ENCODE measurements around the gene SRRM3.

SRRM3 gene

GRCh38 chr7:76332078-76332477 lies 130.4 kb downstream of the SRRM3 start:
- Histone ChIP-seq H3K27ac (ENCODE audit: extremely low read depth, low read depth, low read length) (no peak overlapping the region), H3K4me3 (ENCODE audit: low read depth, low read length) (no peak overlapping the region), H3K36me3 (ENCODE audit: control insufficient read depth in 2 of 2, insufficient read depth in 1 of 2, low read length in 2 of 2) (peaks cover 3 to 39% of the 10 kb centered on the region in 2 experiments), H3K9me3 (ENCODE audit: control insufficient read depth, insufficient read depth, low read depth, low read length) (no peaks in the 10 kb centered on the region), H3K4me1 (ENCODE audit: control insufficient read depth, insufficient read depth, low read length) (0 out of 2 replicates have a peak, but pooled peaks cover 8% of the 10 kb centered on the region)
- no peak for TF ChIP-seq ZBTB7A (tag by site-specific recombination; IDR thresholded peaks at IDR 0.05; ENCODE audit: low read depth)
- TF ChIP-seq ZNF292 (tag by site-specific recombination; IDR thresholded peaks at IDR 0.05; ENCODE audit: borderline replicate concordance, low read depth) = no peak
- no peak for TF ChIP-seq BCL11A (tag by site-specific recombination; IDR thresholded peaks at IDR 0.05; ENCODE audit: low read depth)
- TF ChIP-seq ZNF510 (tag by site-specific recombination; IDR thresholded peaks at IDR 0.05; ENCODE audit: insufficient replicate concordance) = no peak
- TF ChIP-seq ZNF830 (tag by site-specific recombination; IDR thresholded peaks at IDR 0.05; ENCODE audit: low read depth) = no peak
- no peak for TF ChIP-seq GLI2 (tag by site-specific recombination; IDR thresholded peaks at IDR 0.05; ENCODE audit: borderline replicate concordance, low read depth)
- TF ChIP-seq ZNF48 (tag by site-specific recombination; IDR thresholded peaks at IDR 0.05) = no peak
- no peak for TF ChIP-seq ZNF266 (tag by site-specific recombination; IDR thresholded peaks at IDR 0.05; ENCODE audit: low read depth)
- no peak for TF ChIP-seq ZNF274 (IDR thresholded peaks at IDR 0.05; ENCODE audit: low read length)
- no peak for TF ChIP-seq ZNF274 (tag by site-specific recombination; IDR thresholded peaks at IDR 0.05; ENCODE audit: borderline replicate concordance)
- TF ChIP-seq ZNF624 (tag by site-specific recombination; IDR thresholded peaks at IDR 0.05) = no peak
- no peak for TF ChIP-seq FEZF1 (tag by site-specific recombination; IDR thresholded peaks at IDR 0.05)
- TF ChIP-seq ZNF645 (tag by site-specific recombination; IDR thresholded peaks at IDR 0.05) = no peak
- TF ChIP-seq ZBTB26 (tag by site-specific recombination; optimal IDR thresholded peaks at IDR 0.05) = no peak
- TF ChIP-seq ZNF302 (tag by site-specific recombination; IDR thresholded peaks at IDR 0.05; ENCODE audit: low read depth) = no peak
- no peak for TF ChIP-seq ZNF404 (tag by site-specific recombination; IDR thresholded peaks at IDR 0.05)
- no peak for TF ChIP-seq ZNF548 (tag by site-specific recombination; IDR thresholded peaks at IDR 0.05)
- POLR2A ChIA-PET = interaction anchor here (0.6 kb wide), 1 partner anchor 70 kb away, joined by 6 read pairs; no protein-coding TSS in a partner anchor
- CTCF ChIA-PET = no interaction called here

GRCh38 chr7:76333511-76334101 lies 131.9 kb downstream of the SRRM3 start:
- Histone ChIP-seq H3K4me3 (ENCODE audit: low read depth, low read length) (no peak overlapping the region), H3K27ac (ENCODE audit: extremely low read depth, low read depth, low read length) (no peak overlapping the region), H3K36me3 (ENCODE audit: control insufficient read depth in 2 of 2, insufficient read depth in 1 of 2, low read length in 2 of 2) (peaks cover 0 to 31% of the 10 kb centered on the region in 2 experiments; a peak in 2 of 3 replicates), H3K9me3 (ENCODE audit: control insufficient read depth, insufficient read depth, low read depth, low read length) (no peaks in the 10 kb centered on the region), H3K4me1 (ENCODE audit: control insufficient read depth, insufficient read depth, low read length) (0 out of 2 replicates have a peak, but pooled peaks cover 3% of the 10 kb centered on the region)
- POLR2A ChIA-PET = interaction anchor here (0.9 to 1.2 kb wide), 2 partner anchors 8 to 25 kb away, joined by 3 to 7 read pairs; partner anchors contain the start of gene YWHAG
- CTCF ChIA-PET = interaction anchor here (0.6 to 1.0 kb wide), 3 partner anchors 20 to 25 kb away, joined by 3 read pairs; partner anchors contain the start of gene YWHAG
- TF ChIP-seq ZNF169 (tag by site-specific recombination; IDR thresholded peaks at IDR 0.05) = no peak
- TF ChIP-seq PATZ1 (tag by site-specific recombination; IDR thresholded peaks at IDR 0.05) = no peak
- TF ChIP-seq REPIN1 (tag by site-specific recombination; IDR thresholded peaks at IDR 0.05; ENCODE audit: low read depth) = no peak
- no peak for TF ChIP-seq ZNF266 (tag by site-specific recombination; IDR thresholded peaks at IDR 0.05; ENCODE audit: low read depth)
- no peak for TF ChIP-seq ZFP37 (tag by site-specific recombination; IDR thresholded peaks at IDR 0.05)
- TF ChIP-seq ZNF473 (tag by site-specific recombination; IDR thresholded peaks at IDR 0.05) = no peak
- TF ChIP-seq ZNF791 (tag by site-specific recombination; IDR thresholded peaks at IDR 0.05) = no peak
- TF ChIP-seq OSR2 (tag by site-specific recombination; IDR thresholded peaks at IDR 0.05) = no peak
- TF ChIP-seq ZNF239 (tag by site-specific recombination; IDR thresholded peaks at IDR 0.05) = no peak
- TF ChIP-seq ZBTB48 (tag by site-specific recombination; IDR thresholded peaks at IDR 0.05) = no peak
- no peak for TF ChIP-seq ZSCAN23 (tag by site-specific recombination; IDR thresholded peaks at IDR 0.05)
- TF ChIP-seq ZNF701 (tag by site-specific recombination; IDR thresholded peaks at IDR 0.05) = no peak
- no peak for TF ChIP-seq MEIS1 (CRISPR knock-in tag; IDR thresholded peaks at IDR 0.05; ENCODE audit: borderline replicate concordance)
- TF ChIP-seq YY2 (tag by site-specific recombination; IDR thresholded peaks at IDR 0.05) = no peak
- TF ChIP-seq ZNF24 (tag by site-specific recombination; IDR thresholded peaks at IDR 0.05) = no peak
- no peak for TF ChIP-seq ZNF510 (tag by site-specific recombination; IDR thresholded peaks at IDR 0.05; ENCODE audit: insufficient replicate concordance)

Measured in HEK293 (cell line).